ENCODE results near the gene RIMS3. TPM values are rescaled to one million over a fixed set of nuclear protein-coding genes. Genes with fewer than 3 reads are reported as not detected.

The RIMS3 gene
- total and polyA plus RNA-seq, 2 experiments from 2014 or later, result 1.4 to 1.6 TPM

DNA sequence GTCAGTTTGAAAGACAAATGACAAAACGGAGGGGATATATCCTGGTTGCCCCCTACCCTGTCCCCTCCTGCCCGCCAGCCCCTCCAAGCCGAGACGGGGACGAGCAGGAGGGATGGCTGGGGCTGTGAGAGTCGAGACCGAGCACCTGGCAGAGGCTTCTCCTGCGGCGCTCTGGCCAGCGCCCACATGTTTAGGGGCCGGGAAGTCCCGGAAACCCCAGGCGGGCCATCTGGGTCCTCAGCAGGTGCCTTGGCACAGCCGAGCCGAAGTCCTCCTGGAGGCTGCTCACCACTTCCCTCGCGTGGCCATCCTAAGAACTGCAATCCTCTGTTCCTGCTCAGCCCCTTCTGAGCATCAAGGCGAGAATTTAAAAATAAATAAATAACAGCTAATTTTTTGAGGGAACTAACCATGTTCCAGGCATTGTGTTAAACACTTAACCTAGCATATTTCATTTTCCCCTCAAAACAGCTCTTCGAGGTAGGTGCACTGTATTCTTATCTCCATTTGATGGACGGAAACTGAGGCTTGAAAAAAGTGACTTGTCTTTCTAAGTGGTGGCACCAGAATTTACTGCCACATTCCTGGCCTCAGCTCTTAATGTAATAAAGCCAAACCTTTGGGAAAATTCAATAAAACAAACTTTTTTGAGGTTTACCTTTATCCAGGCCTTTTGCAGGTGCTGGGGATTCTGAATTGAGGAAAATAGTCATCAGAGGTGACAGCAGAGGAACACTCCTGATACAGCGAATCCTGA, 3.5 kb upstream of the RIMS3 start:
- Histone ChIP-seq H3K4me3 (no peak overlapping the region), H3K4me2 (peak overlapping the region; percentile 71), H3K27ac (no peak overlapping the region), H3K27me3 (peaks cover 9% of the 10 kb centered on the region), H3K9me2 (replicated peaks; ENCODE audit: insufficient read depth) (no peaks in the 10 kb centered on the region), H2AFZ (no peak overlapping the region), H4K20me1 (ENCODE audit: insufficient read depth, poor library complexity, severe bottlenecking) (no peaks in the 10 kb centered on the region), H3K9me3 (ENCODE audit: low read depth) (no peaks in the 10 kb centered on the region), H3K79me2 (no peaks in the 10 kb centered on the region), H3K4me1 (ENCODE audit: insufficient read depth) (peaks cover 5% of the 10 kb centered on the region), H3K36me3 (replicated peaks; ENCODE audit: insufficient read depth, low read depth) (no peaks in the 10 kb centered on the region)
- DNase-seq (ENCODE audit: low spot score), result peak; percentile 85
- 15% methylated on average over 21 of the region's 21 CpGs for WGBS (ENCODE audit: low lambda C conversion rate, missing lambda C conversion rate)
- TF ChIP-seq, protein P1, sequence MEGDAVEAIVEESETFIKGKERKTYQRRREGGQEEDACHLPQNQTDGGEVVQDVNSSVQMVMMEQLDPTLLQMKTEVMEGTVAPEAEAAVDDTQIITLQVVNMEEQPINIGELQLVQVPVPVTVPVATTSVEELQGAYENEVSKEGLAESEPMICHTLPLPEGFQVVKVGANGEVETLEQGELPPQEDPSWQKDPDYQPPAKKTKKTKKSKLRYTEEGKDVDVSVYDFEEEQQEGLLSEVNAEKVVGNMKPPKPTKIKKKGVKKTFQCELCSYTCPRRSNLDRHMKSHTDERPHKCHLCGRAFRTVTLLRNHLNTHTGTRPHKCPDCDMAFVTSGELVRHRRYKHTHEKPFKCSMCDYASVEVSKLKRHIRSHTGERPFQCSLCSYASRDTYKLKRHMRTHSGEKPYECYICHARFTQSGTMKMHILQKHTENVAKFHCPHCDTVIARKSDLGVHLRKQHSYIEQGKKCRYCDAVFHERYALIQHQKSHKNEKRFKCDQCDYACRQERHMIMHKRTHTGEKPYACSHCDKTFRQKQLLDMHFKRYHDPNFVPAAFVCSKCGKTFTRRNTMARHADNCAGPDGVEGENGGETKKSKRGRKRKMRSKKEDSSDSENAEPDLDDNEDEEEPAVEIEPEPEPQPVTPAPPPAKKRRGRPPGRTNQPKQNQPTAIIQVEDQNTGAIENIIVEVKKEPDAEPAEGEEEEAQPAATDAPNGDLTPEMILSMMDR (IDR thresholded peaks at IDR 0.05; ENCODE audit: poor library complexity), result peak; percentile 81
- TF ChIP-seq EZH2phosphoT487 (IDR thresholded peaks at IDR 0.05; ENCODE audit: low read depth, severe bottlenecking, unreplicated experiment), result no peak

DNA sequence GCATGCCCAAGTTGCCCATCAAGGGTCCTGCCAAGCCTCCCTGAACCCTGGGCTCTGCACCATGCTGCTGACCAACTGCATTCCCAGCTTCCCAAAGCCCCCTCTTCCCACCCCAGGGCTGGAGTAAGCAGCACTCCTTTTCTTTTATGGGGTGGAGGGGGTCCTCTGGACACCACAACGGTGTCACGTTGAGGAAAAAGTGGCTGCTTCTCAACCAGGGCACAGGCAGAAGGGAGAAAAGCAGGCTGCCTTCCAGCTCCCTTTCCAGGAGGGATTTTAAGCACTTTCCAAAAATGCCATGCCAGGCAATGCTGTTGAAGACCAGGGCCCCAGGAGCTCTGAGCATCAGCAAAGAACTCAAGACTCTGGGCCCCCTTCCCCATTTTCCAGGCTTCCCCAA, 691 bp downstream of the RIMS3 start:
- no peak for DNase-seq (ENCODE audit: low spot score)
- TF ChIP-seq EZH2phosphoT487 (IDR thresholded peaks at IDR 0.05; ENCODE audit: low read depth, severe bottlenecking, unreplicated experiment) (no peak), EZH2 (IDR thresholded peaks at IDR 0.05; ENCODE audit: borderline replicate concordance) (no peak)
- TF ChIP-seq, protein P1 (IDR thresholded peaks at IDR 0.05; ENCODE audit: poor library complexity), result no peak
- H3K4me2 ChIP-seq, result peak overlapping the region; percentile 86
- H3K79me2 ChIP-seq, result no peaks in the 10 kb centered on the region
- 34% methylated on average over 2 of the region's 2 CpGs for WGBS (ENCODE audit: low lambda C conversion rate, missing lambda C conversion rate)
- H3K36me3 ChIP-seq (replicated peaks; ENCODE audit: insufficient read depth, low read depth), result no peaks in the 10 kb centered on the region
- H3K9me3 ChIP-seq (ENCODE audit: low read depth), result no peaks in the 10 kb centered on the region
- H3K9me2 ChIP-seq (replicated peaks; ENCODE audit: insufficient read depth), result no peaks in the 10 kb centered on the region
- H2AFZ ChIP-seq, result no peak overlapping the region
- H3K27ac ChIP-seq, result no peak overlapping the region
- H3K4me1 ChIP-seq (ENCODE audit: insufficient read depth), result peaks cover 7% of the 10 kb centered on the region
- no peak overlapping the region for H3K4me3 ChIP-seq
- H4K20me1 ChIP-seq (ENCODE audit: insufficient read depth, poor library complexity, severe bottlenecking), result no peaks in the 10 kb centered on the region
- peaks cover 5% of the 10 kb centered on the region for H3K27me3 ChIP-seq

DNA sequence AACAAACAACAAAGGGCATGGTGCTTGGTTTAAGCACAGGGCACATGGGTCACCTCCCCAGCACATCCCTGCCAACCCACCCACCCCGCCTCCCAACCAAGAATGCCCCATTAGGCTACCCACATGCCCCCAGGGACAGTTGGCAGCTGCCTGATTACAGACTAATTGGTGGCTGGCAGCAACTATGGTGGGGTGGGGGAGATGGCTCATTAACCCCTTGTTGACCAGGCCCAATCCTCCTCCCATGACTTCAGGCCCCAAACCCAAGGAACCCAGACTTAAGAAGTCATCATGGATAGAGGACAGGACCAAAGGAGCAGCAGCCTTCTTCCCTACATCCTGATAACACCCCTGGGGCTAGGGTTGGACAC, 1.3 kb downstream of the RIMS3 start:
- no peak for DNase-seq (ENCODE audit: low spot score)
- 88% methylated on average over 1 of the region's 1 CpG for WGBS (ENCODE audit: low lambda C conversion rate, missing lambda C conversion rate)
- Histone ChIP-seq H3K9me2 (replicated peaks; ENCODE audit: insufficient read depth) (no peaks in the 10 kb centered on the region), H4K20me1 (ENCODE audit: insufficient read depth, poor library complexity, severe bottlenecking) (no peaks in the 10 kb centered on the region), H3K4me2 (no peak overlapping the region), H3K4me3 (no peak overlapping the region), H3K36me3 (replicated peaks; ENCODE audit: insufficient read depth, low read depth) (no peaks in the 10 kb centered on the region), H3K79me2 (no peaks in the 10 kb centered on the region), H2AFZ (no peak overlapping the region), H3K27ac (no peak overlapping the region), H3K27me3 (peaks cover 2% of the 10 kb centered on the region), H3K4me1 (ENCODE audit: insufficient read depth) (peaks cover 14% of the 10 kb centered on the region), H3K9me3 (ENCODE audit: low read depth) (no peaks in the 10 kb centered on the region)
- TF ChIP-seq EZH2 (IDR thresholded peaks at IDR 0.05; ENCODE audit: borderline replicate concordance), result no peak
- TF ChIP-seq EZH2phosphoT487 (IDR thresholded peaks at IDR 0.05; ENCODE audit: low read depth, severe bottlenecking, unreplicated experiment), result no peak
- TF ChIP-seq, protein P1 (IDR thresholded peaks at IDR 0.05; ENCODE audit: poor library complexity), result no peak
